Ovary (tissue), 9 donors: Measurements from ENCODE around the gene ACOT8. TPM values are rescaled to one million over a fixed set of nuclear protein-coding genes. Genes with fewer than 3 reads are reported as not detected.

Experiments
- DNase-seq, 5 donors: peaks; one replicate each; pipeline ENCODE4 v3.0.0-alpha.2; 2019 to 2020
- H3K27ac ChIP-seq, 2 donors: fragments of 200-600 bp; one replicate each; pipeline versions ENCODE4 v1.5.1 to v1.8.0; 2019 to 2022
- H3K27me3 ChIP-seq: fragments of 200-600 bp; one replicate; pipeline ENCODE4 v1.8.0; 2022
- H3K36me3 ChIP-seq: fragments of 200-600 bp; sonication (generic); one replicate; pipeline ENCODE4 v1.5.1; 2019
- H3K4me1 ChIP-seq: one replicate; pipeline ENCODE4 v1.8.1; 2013; ENCODE audit warnings: mild to moderate bottlenecking, moderate library complexity; ENCODE audit not compliant: insufficient read depth
- H3K4me3 ChIP-seq: fragments of 200-600 bp; sonication (generic); one replicate; pipeline ENCODE4 v1.5.1; 2017
- H3K9me3 ChIP-seq, 2 donors: fragments of 200-600 bp in 1 of 2; sonication (generic) in 1 of 2; one replicate each; pipeline versions ENCODE4 v1.5.1 to v1.8.1; 2013 to 2019; ENCODE audit warnings: mild to moderate bottlenecking in 1 of 2, moderate library complexity in 1 of 2
- EP300 ChIP-seq: sonication (generic); formaldehyde crosslinking; IDR thresholded peaks from one replicate; pipeline ENCODE4 v1.6.1; 2017; ENCODE audit warnings: antibody characterized with exemption
- POLR2A ChIP-seq: fragments of 450-650 bp; IDR thresholded peaks from one replicate; pipeline ENCODE4 v1.6.1; 2017; ENCODE audit warnings: antibody characterized with exemption, mild to moderate bottlenecking, moderate library complexity
- WGBS, 3 donors: extraction: QIAGEN DNeasy Blood & Tissue Kit in 1 of 3; methylation state at CpG; one replicate each; pipeline versions ENCODE4 v1.1.5 to v1.1.7; 2013 to 2017; 5-methylcytosine and 5-hydroxymethylcytosine counted together
- intact Hi-C, 4 donors: fragments of 100-400 bp; cut with DNase I; formaldehyde crosslinking; loops; one replicate each; pipeline versions ENCODE4 v1.11.0 to v1.15.1; 2022 to 2023
- polyA plus RNA-seq, 2 donors: library from polyadenylated mRNA; stranded (reverse); fragments of 200-250 nt in 1 of 2; fragments of 350-450 nt in 1 of 2; fragmentation: Illumina TruSeq in 1 of 2; extraction: RNeasy Lipid Tissue Mini Kit (QIAGEN cat#74804) in 1 of 2; gene quantifications; one replicate each; pipeline ENCODE4 v1.2.3, GENCODE V29; 2013 to 2014
- total RNA-seq, 7 donors: library from RNA; depleted of rRNA in 2 of 7; stranded (reverse); fragments of >200 nt in 2 of 7; fragmentation: NEBNext Ultra II Directional in 3 of 7; extraction: Animal tissue kit (Norgen Biotek cat#: 25700) in 3 of 7; gene quantifications; one replicate each; pipeline versions ENCODE4 v1.1.0 to v1.2.4, GENCODE V29; 2016 to 2023
- TF ChIP-seq, protein P1 (sequence below), 3 donors: fragments of 450-650 bp in 2 of 3; fragments of 200-600 bp in 1 of 3; IDR thresholded peaks; one replicate each; pipeline versions ENCODE4 v1.5.1 to v1.8.0; 2016 to 2022; ENCODE audit warnings: antibody characterized with exemption in 3 of 3, mild to moderate bottlenecking in 1 of 3
- donor health status: DM: no; HTN: no; CAD: no; lungs with moderate emphysema.
- donor health status: DM: no; HTN: no; CAD: no.
- donor health status: Bipolar disorder and iron deficiency.
- donor health status: DM: yes; HTN: yes; CAD: no.
- donor health status: DM: no; HTN: no; CAD: no.
- donor health status: DM: yes; HTN: yes; CAD: no.

The ACOT8 gene
- total and polyA plus RNA-seq, 9 donors, result 13.5 to 26.7 (median 19.6) TPM

DNA sequence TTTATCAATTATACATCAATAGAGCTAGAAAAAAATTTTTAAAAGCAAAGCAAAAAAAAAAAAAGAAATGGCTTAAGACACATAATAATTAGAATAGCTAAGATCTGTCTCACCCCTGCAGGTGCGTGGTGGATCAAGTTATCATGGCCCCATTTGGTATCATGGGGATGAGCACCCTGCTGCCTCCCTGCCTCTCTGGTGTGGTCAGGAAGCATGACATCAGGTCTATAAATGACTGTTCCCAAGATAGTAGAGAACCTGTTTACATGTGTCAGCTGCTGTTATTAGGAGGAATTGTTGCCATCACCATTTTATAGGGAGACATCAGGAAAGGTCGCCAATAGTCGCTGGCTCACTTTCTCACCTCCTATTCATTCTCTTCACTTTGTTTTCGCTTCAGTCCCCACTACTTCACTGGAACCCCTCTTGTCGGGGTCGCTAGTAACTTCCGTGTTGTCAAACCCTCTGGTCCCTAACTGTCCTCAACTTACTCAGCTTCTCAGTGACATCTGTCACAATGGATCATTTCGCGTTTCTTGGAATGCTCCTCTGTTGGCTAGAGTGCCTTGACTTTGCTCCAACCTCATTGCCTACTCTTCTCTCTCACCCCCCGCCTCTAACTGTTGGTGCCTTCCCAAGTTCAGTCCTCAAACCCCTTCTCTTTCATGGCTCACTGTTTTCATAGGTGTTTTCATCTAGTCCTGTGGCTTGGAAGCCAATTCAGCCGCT is 60.7 kb downstream of the ACOT8 start:
- no peaks in the 10 kb centered on the region for H3K36me3 ChIP-seq
- no peak overlapping the region for H3K4me3 ChIP-seq
- H3K4me1 ChIP-seq, result peaks cover 7% of the 10 kb centered on the region
- TF ChIP-seq, protein P1, sequence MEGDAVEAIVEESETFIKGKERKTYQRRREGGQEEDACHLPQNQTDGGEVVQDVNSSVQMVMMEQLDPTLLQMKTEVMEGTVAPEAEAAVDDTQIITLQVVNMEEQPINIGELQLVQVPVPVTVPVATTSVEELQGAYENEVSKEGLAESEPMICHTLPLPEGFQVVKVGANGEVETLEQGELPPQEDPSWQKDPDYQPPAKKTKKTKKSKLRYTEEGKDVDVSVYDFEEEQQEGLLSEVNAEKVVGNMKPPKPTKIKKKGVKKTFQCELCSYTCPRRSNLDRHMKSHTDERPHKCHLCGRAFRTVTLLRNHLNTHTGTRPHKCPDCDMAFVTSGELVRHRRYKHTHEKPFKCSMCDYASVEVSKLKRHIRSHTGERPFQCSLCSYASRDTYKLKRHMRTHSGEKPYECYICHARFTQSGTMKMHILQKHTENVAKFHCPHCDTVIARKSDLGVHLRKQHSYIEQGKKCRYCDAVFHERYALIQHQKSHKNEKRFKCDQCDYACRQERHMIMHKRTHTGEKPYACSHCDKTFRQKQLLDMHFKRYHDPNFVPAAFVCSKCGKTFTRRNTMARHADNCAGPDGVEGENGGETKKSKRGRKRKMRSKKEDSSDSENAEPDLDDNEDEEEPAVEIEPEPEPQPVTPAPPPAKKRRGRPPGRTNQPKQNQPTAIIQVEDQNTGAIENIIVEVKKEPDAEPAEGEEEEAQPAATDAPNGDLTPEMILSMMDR (IDR thresholded peaks at IDR 0.05), result no peak
- no peak for TF ChIP-seq POLR2A
- TF ChIP-seq EP300, result no peak
- no peak overlapping the region for H3K27ac ChIP-seq
- H3K9me3 ChIP-seq, result no peaks in the 10 kb centered on the region
- DNase-seq, result no peak
- H3K27me3 ChIP-seq, result no peaks in the 10 kb centered on the region
- 91 to 97% (median 93%) methylated on average over 11 of the region's 11 CpGs for WGBS, 3 donors
- intact Hi-C loops, result loop anchor here in 1 of 4 donors (10.0 kb wide), 1 partner anchor 288 kb away; the partner anchor contains the start of gene NCOA5

DNA sequence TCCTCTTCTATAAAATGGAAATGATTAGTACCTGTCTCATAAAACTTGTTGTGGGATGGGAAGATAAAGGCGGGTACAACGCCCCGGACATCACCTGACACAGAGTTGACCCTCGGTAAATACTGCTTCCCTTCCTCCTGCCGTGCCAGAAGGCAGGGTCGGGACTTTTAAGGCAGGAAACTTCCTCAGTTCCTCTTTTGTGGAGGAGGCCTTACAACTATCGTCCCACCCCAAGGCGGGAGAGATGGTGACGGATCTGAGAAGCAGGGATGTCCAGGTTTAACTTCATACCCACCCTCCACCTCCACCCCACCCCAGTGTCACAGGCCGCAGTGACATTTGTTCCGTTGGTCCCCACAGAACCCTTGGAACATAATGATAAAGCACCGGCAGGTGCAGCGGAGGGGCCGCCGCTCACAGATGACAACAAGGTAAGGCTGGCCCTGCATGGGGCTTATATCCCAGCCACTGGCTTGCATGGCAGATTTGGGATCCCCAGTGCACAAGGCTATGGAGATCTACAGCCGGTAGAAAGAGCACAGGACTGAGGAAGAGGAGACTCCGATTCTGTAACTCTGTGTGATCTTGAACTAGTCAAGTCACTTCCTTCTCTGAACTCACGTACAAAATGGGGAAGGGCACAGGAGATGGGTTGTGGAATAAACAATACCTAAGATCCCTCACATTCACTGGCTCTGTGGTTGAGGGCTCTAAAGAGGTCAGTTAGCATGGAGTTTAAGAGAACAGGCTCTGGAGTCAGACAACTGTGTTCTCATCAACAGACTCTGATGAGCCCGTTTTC is 64.7 kb downstream of the ACOT8 start:
- no peaks in the 10 kb centered on the region for H3K27me3 ChIP-seq
- no peaks in the 10 kb centered on the region for H3K9me3 ChIP-seq
- peaks cover 7% of the 10 kb centered on the region for H3K4me1 ChIP-seq
- peak overlapping the region; percentile 74 to 84 for H3K27ac ChIP-seq
- H3K4me3 ChIP-seq, result peak overlapping the region; percentile 97
- intact Hi-C loops, result loop anchor here in 2 of 4 donors (5.0 to 10.0 kb wide), 2 partner anchors 100 to 292 kb away; partner anchors contain the start of genes CTSA (in 1 of the 2), NCOA5 (in 1 of the 2) and NEURL2 (in 1 of the 2)
- no peak for DNase-seq
- 26 to 34% (median 32%) methylated on average over 19 of the region's 19 CpGs for WGBS, 3 donors
- no peak for TF ChIP-seq POLR2A
- TF ChIP-seq EP300, result no peak
- TF ChIP-seq, protein P1 (IDR thresholded peaks at IDR 0.05), result no peak
- H3K36me3 ChIP-seq, result no peaks in the 10 kb centered on the region

Other genes starting within 250 kb of the ACOT8 start
- not detected for gene WFDC10A, start 227.7 kb downstream of the ACOT8 start, total RNA-seq
- not detected for gene WFDC10A, start 227.7 kb downstream of the ACOT8 start, polyA plus RNA-seq
- gene WFDC9, start 226.1 kb downstream of the ACOT8 start, total RNA-seq, result not detected
- not detected for gene WFDC9, start 226.1 kb downstream of the ACOT8 start, polyA plus RNA-seq
- not detected for gene WFDC11, start 187.2 kb downstream of the ACOT8 start, total RNA-seq
- not detected for gene WFDC11, start 187.2 kb downstream of the ACOT8 start, polyA plus RNA-seq
- not detected for gene WFDC13, start 155.4 kb downstream of the ACOT8 start, total RNA-seq
- not detected for gene WFDC13, start 155.4 kb downstream of the ACOT8 start, polyA plus RNA-seq
- gene WFDC10B, start 152.4 kb downstream of the ACOT8 start, total RNA-seq, result not detected
- gene WFDC10B, start 152.4 kb downstream of the ACOT8 start, polyA plus RNA-seq, result under 1 TPM in 1 of 2 donors, not detected in 1; 0.37 TPM
- not detected for gene SPINT4, start 135.0 kb downstream of the ACOT8 start, total RNA-seq
- gene SPINT4, start 135.0 kb downstream of the ACOT8 start, polyA plus RNA-seq, result not detected
- 1 to 10 TPM in 4 of 7 donors, under 1 TPM in 2, not detected in 1; 0.42 to 3.0 (median 1.1) TPM for gene WFDC3, start 65.5 kb downstream of the ACOT8 start, total RNA-seq
- 1 to 10 TPM; 1.5 to 2.0 TPM for gene WFDC3, start 65.5 kb downstream of the ACOT8 start, polyA plus RNA-seq
- gene DNTTIP1, start 65.4 kb downstream of the ACOT8 start, total RNA-seq, result 10 to 100 TPM; 20.6 to 31.8 (median 28.1) TPM
- gene DNTTIP1, start 65.4 kb downstream of the ACOT8 start, polyA plus RNA-seq, result 10 to 100 TPM; 29.1 to 36.1 TPM
- gene UBE2C, start 44.7 kb downstream of the ACOT8 start, total RNA-seq, result 1 to 10 TPM in 2 of 7 donors, under 1 TPM in 2, not detected in 3; 0.69 to 1.9 (median 1.0) TPM
- 1 to 10 TPM; 2.6 to 5.6 TPM for gene UBE2C, start 44.7 kb downstream of the ACOT8 start, polyA plus RNA-seq
- 1 to 10 TPM in 6 of 7 donors, not detected in 1; 1.9 to 3.7 (median 3.4) TPM for gene TNNC2, start 30.1 kb downstream of the ACOT8 start, total RNA-seq
- 1 to 10 TPM; 1.5 to 3.6 TPM for gene TNNC2, start 30.1 kb downstream of the ACOT8 start, polyA plus RNA-seq
- gene SNX21, start 23.6 kb downstream of the ACOT8 start, total RNA-seq, result 10 to 100 TPM; 46.1 to 90.1 (median 71.0) TPM
- 10 to 100 TPM; 18.2 to 41.1 TPM for gene SNX21, start 23.6 kb downstream of the ACOT8 start, polyA plus RNA-seq
- gene ZSWIM3, start 222 bp upstream of the ACOT8 start, total RNA-seq, result 1 to 10 TPM; 1.8 to 7.5 (median 4.7) TPM
- 1 to 10 TPM; 2.4 to 6.0 TPM for gene ZSWIM3, start 222 bp upstream of the ACOT8 start, polyA plus RNA-seq
- 10 to 100 TPM in 5 of 7 donors, 1 to 10 TPM in 2; 4.8 to 15.2 (median 11.8) TPM for gene ZSWIM1, start 23.8 kb upstream of the ACOT8 start, total RNA-seq
- gene ZSWIM1, start 23.8 kb upstream of the ACOT8 start, polyA plus RNA-seq, result 10 to 100 TPM in 1 of 2 donors, 1 to 10 TPM in 1; 4.9 to 11.5 TPM
- 1 to 10 TPM; 4.2 to 7.5 (median 5.6) TPM for gene SPATA25, start 30.2 kb upstream of the ACOT8 start, total RNA-seq
- gene SPATA25, start 30.2 kb upstream of the ACOT8 start, polyA plus RNA-seq, result 1 to 10 TPM in 1 of 2 donors, not detected in 1; 7.1 TPM
- 10 to 100 TPM; 10.1 to 28.7 (median 12.5) TPM for gene NEURL2, start 33.8 kb upstream of the ACOT8 start, total RNA-seq
- gene NEURL2, start 33.8 kb upstream of the ACOT8 start, polyA plus RNA-seq, result 10 to 100 TPM in 1 of 2 donors, 1 to 10 TPM in 1; 1.5 to 11.8 TPM
- 100 to 1,000 TPM in 4 of 7 donors, 10 to 100 TPM in 3; 45.0 to 156 (median 110) TPM for gene CTSA, start 33.9 kb upstream of the ACOT8 start, total RNA-seq
- gene CTSA, start 33.9 kb upstream of the ACOT8 start, polyA plus RNA-seq, result 100 to 1,000 TPM in 1 of 2 donors, 10 to 100 TPM in 1; 81.6 to 210 TPM
- 100 to 1,000 TPM in 4 of 7 donors, 10 to 100 TPM in 3; 83.5 to 266 (median 138) TPM for gene PLTP, start 54.8 kb upstream of the ACOT8 start, total RNA-seq
- gene PLTP, start 54.8 kb upstream of the ACOT8 start, polyA plus RNA-seq, result 100 to 1,000 TPM in 1 of 2 donors, 10 to 100 TPM in 1; 85.7 to 188 TPM
- gene PCIF1, start 77.3 kb upstream of the ACOT8 start, total RNA-seq, result 10 to 100 TPM; 34.5 to 73.7 (median 59.8) TPM
- gene PCIF1, start 77.3 kb upstream of the ACOT8 start, polyA plus RNA-seq, result 10 to 100 TPM; 14.6 to 48.2 TPM
- gene ZNF335, start 114.8 kb upstream of the ACOT8 start, total RNA-seq, result 10 to 100 TPM; 14.2 to 25.7 (median 20.0) TPM
- 10 to 100 TPM in 1 of 2 donors, 1 to 10 TPM in 1; 3.5 to 15.7 TPM for gene ZNF335, start 114.8 kb upstream of the ACOT8 start, polyA plus RNA-seq
- gene MMP9, start 151.5 kb upstream of the ACOT8 start, total RNA-seq, result 1 to 10 TPM in 2 of 7 donors, under 1 TPM in 5; 0.10 to 1.7 (median 0.28) TPM
- under 1 TPM; 0.16 to 0.25 TPM for gene MMP9, start 151.5 kb upstream of the ACOT8 start, polyA plus RNA-seq
- 1 to 10 TPM in 5 of 7 donors, not detected in 2; 1.1 to 2.1 (median 1.3) TPM for gene SLC12A5, start 171.8 kb upstream of the ACOT8 start, total RNA-seq
- gene SLC12A5, start 171.8 kb upstream of the ACOT8 start, polyA plus RNA-seq, result 1 to 10 TPM; 2.2 to 3.8 TPM
- gene NCOA5, start 232.6 kb upstream of the ACOT8 start, total RNA-seq, result 10 to 100 TPM; 27.6 to 51.1 (median 37.4) TPM
- 10 to 100 TPM; 27.9 to 35.6 TPM for gene NCOA5, start 232.6 kb upstream of the ACOT8 start, polyA plus RNA-seq